Cardiac fibroblast (primary cell): ENCODE measurements around the gene HMGN5.

Experiments used
- DNase-seq, 2 donors: peaks; one replicate each; pipeline versions ENCODE4 v3.0.0 to v3.0.0-alpha.2; 2010; ENCODE audit warnings: low read depth in 2 of 2
- H3K4me3 ChIP-seq, 2 donors: replicated peaks in 1 of 2; 1 replicate in 1 of 2; 2 replicates in 1 of 2; pipeline ENCODE4 v1.5.1; 2011; ENCODE audit warnings: low read depth in 2 of 2, low read length in 2 of 2, mild to moderate bottlenecking in 2 of 2, moderate library complexity in 1 of 2
- CTCF ChIP-seq: IDR thresholded peaks from one replicate; pipeline ENCODE4 v1.5.1; 2011; ENCODE audit warnings: low read depth, mild to moderate bottlenecking, low read length, inconsistent platforms

The HMGN5 gene

DNA sequence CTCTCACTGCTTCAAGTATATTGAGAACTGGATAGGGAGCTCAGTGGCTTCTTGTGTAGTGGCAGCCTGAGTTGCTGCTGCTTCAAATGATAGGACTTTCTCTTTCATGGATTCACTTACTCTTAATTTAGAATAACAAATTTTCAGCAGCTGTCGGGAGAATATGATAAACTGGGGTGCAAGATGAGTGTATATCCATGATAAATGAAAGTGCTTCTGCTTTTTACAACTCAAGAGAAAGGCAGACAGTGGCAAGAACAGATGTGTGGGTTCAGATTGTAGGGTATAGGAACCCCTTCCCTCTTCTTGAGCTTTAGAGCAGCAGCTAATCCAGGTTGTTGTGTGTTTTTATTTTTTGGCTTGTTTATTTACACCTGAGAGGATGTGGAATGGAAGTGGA lies 1.2 kb upstream of the HMGN5 start:
- TF ChIP-seq CTCF: no peak
- DNase-seq: no peak
- H3K4me3 ChIP-seq: peak overlapping the region; percentile 61 to 72

DNA sequence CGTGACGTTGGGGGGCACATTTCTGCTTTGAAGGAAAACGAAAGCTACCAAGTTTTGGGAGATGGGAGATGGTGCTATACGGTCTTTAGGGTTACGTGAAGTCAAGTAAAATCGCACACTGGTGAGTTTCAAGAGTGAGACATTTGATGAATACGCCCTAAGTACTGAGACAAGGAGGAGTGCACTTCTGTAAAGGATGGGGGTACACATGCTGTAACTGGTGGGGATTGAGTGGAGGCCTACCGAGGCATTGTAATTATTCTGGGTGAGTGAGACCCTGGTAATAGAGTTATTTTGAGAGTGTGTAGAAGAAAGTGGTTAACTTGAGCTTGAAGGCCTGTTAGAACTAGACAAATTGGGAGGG lies 725 bp upstream of the HMGN5 start:
- peak; percentile 15 to 31 for DNase-seq
- peak overlapping the region; percentile 61 to 72 for H3K4me3 ChIP-seq
- no peak for TF ChIP-seq CTCF

GRCh38 chrX:81201071-81201470 lies 642 bp downstream of the HMGN5 start:
- no peak for TF ChIP-seq CTCF
- peak; percentile 3 to 48 for DNase-seq
- peak overlapping the region; percentile 61 to 72 for H3K4me3 ChIP-seq

DNA sequence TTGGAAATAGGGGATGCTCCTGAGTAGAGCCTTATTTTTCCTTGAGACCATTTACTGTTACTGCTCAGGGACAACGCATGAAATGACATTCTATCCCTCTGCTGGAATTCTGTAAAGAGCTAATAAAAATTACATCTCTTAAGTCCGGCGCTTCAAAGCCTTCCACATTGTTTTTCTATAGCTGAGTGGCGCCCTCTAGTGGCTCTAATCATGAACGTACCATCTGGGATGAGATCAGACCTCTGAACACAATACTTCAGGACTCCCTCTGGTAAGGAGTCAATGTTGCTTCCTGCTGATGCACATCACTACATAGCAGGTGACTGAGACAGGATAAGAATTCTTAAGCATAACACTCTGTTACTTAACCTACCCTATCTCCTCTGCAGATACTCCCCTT lies 6.0 kb downstream of the HMGN5 start:
- H3K4me3 ChIP-seq: no peak overlapping the region
- DNase-seq: peak; percentile 67 to 70
- peak; percentile 53 for TF ChIP-seq CTCF

DNA sequence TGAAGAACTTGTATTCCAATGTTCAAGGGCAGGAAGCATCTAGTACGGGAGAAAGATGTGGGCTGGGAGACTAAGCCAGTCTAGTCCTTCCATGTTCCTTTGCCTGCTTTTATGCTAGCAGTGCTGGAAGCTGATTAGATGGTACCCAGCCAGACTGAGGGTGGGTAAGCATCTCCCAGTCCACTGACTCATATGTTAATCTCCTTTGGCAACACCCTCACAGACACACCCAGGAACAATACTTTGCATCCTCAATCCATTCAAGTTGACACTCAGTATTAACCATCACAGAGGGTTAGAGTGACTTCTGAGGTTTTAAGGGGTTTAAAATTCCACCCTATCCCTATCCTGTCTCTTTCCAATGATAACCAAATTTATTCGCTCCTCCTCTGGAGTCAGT lies 6.5 kb downstream of the HMGN5 start:
- TF ChIP-seq CTCF: no peak
- no peak overlapping the region for H3K4me3 ChIP-seq
- no peak for DNase-seq

DNA sequence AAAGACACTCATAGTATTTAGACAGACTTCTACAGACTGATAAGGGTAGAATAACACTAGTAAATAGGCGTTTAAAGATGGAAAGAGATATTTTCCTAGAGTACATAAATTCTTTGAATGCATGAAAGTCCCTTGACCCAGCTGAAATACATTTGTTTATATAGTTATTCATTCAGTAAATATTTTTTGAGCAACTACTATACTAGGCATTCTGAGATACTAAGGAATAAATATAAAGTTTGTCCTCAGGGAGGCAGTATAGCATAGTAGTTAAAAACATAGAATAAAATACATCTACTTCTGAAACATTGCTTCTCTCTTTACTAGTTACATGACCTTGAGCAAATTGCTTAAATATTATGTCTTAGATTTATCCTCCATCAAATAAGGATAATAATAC lies 27.4 kb downstream of the HMGN5 start:
- H3K4me3 ChIP-seq: no peak overlapping the region
- no peak for TF ChIP-seq CTCF
- peak; percentile 35 to 62 for DNase-seq

DNA sequence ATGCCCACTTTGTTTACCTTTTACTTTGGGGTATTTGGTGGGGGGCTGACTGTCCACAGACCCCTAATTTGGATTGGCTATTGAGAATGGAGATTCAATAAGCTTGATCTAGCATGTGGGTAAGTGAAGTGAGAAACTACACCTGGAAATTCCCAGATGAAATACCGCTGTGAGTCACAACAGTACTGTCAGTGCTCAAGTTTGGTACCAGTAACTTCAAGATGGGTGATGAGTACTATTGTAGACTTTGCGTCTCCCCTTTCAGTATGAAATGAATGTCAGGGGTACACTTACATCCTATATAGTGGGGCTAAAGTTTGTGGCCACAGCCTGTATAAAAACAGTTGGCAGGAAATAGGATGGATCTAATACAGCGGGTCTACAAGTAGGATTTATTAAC lies 33.3 kb downstream of the HMGN5 start:
- H3K4me3 ChIP-seq: no peak overlapping the region
- no peak for DNase-seq
- no peak for TF ChIP-seq CTCF
